Measurements from ENCODE around the gene HCN3.

HCN3 gene

GRCh38 chr1:155320661-155321617 is 43.7 kb downstream of the HCN3 start, which contains the start of gene RUSC1:
Gene RUSC1, plus strand, starts transcription at chr1:155320894. Its CDS starts 880 bp downstream, at chr1:155321774.
- ChIA-PET CTCF (interaction anchor here (0.8 to 13.1 kb wide), 14 partner anchors 9 to 326 kb away, joined by 3 to 253 read pairs (median 5); partner anchors contain the start of genes CLK2, ENTREP3, FDPS and HCN3), POLR2A (interaction anchor here (1.9 to 2.4 kb wide), 2 partner anchors 48 to 70 kb away, joined by 9 to 10 read pairs; partner anchors contain the start of gene CLK2)
- H3K4me3 ChIP-seq (ENCODE audit: low read depth, low read length): peak within 1 kb of the TSS; percentile 84
- no peak for DNase-seq (ENCODE audit: low read depth, low spot score)
- no peak for TF ChIP-seq CTCF (IDR thresholded peaks at IDR 0.05; ENCODE audit: insufficient read depth, low read length, missing control alignments)

GRCh38 chr1:155321639-155322503 is 44.6 kb downstream of the HCN3 start:
- no peak for TF ChIP-seq CTCF (IDR thresholded peaks at IDR 0.05; ENCODE audit: insufficient read depth, low read length, missing control alignments)
- peak overlapping the region; percentile 84 for H3K4me3 ChIP-seq (ENCODE audit: low read depth, low read length)
- CTCF ChIA-PET: interaction anchor here (0.6 to 13.1 kb wide), 23 partner anchors 10 to 327 kb away, joined by 3 to 253 read pairs (median 4); partner anchors contain the start of genes CLK2, ENTREP3, FDPS and HCN3
- no peak for DNase-seq (ENCODE audit: low read depth, low spot score)
- POLR2A ChIA-PET: interaction anchor here (0.6 to 2.4 kb wide), 5 partner anchors 49 to 241 kb away, joined by 3 to 10 read pairs (median 5); partner anchors contain the start of genes ASH1L, CLK2 and SCAMP3

- DNase-seq (ENCODE audit: low read depth, low spot score): no peak
- POLR2A ChIA-PET: interaction anchor here (0.6 to 1.0 kb wide), 3 partner anchors 60 to 240 kb away, joined by 3 to 5 read pairs (median 3); partner anchors contain the start of genes ASH1L and SCAMP3
- TF ChIP-seq CTCF (IDR thresholded peaks at IDR 0.05; ENCODE audit: insufficient read depth, low read length, missing control alignments): no peak
- H3K4me3 ChIP-seq (ENCODE audit: low read depth, low read length): peak overlapping the region; percentile 84
- CTCF ChIA-PET: interaction anchor here (0.6 to 13.1 kb wide), 20 partner anchors 10 to 326 kb away, joined by 3 to 253 read pairs (median 4); partner anchors contain the start of genes CLK2, ENTREP3, FDPS and HCN3
Observed at GRCh38 chr1:155322571-155322952, 45.3 kb downstream of the HCN3 start.

GRCh38 chr1:155322953-155323728 is 45.9 kb downstream of the HCN3 start:
- peak; percentile 95 for TF ChIP-seq CTCF (IDR thresholded peaks at IDR 0.05; ENCODE audit: insufficient read depth, low read length, missing control alignments)
- peak; percentile 70 for DNase-seq (ENCODE audit: low read depth, low spot score)
- ChIA-PET POLR2A (interaction anchor here (0.8 to 2.3 kb wide), 8 partner anchors 11 to 240 kb away, joined by 3 to 11 read pairs (median 4); partner anchors contain the start of genes ASH1L, CLK2, ENTREP3 and FDPS), CTCF (interaction anchor here (0.7 to 13.1 kb wide), 25 partner anchors 11 to 325 kb away, joined by 3 to 253 read pairs (median 5); partner anchors contain the start of genes CLK2, ENTREP3, FDPS and HCN3)
- peak overlapping the region; percentile 84 for H3K4me3 ChIP-seq (ENCODE audit: low read depth, low read length)

DNA sequence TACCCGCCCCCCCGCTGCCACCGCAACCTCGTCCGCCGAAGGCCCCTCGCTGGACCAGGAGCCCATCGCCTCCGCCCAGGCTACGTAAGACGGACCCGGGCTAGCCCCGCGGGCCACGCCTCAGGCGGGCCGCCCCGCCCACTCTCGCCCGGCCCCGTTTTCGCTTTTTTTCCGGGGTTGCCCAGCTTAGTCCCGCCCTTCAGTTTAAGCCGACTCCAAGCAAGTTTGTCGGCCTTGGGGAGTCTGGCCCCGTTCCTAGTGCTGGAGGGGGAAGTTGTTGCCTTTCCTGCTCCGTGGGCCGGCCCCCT is 46.4 kb downstream of the HCN3 start:
- ChIA-PET CTCF (interaction anchor here (0.6 to 13.1 kb wide), 20 partner anchors 11 to 217 kb away, joined by 3 to 253 read pairs (median 4); partner anchors contain the start of genes CLK2, ENTREP3 and HCN3), POLR2A (interaction anchor here (0.8 to 2.3 kb wide), 7 partner anchors 12 to 239 kb away, joined by 3 to 11 read pairs (median 4); partner anchors contain the start of genes ASH1L, CLK2, ENTREP3 and FDPS)
- no peak for TF ChIP-seq CTCF (IDR thresholded peaks at IDR 0.05; ENCODE audit: insufficient read depth, low read length, missing control alignments)
- peak overlapping the region; percentile 84 for H3K4me3 ChIP-seq (ENCODE audit: low read depth, low read length)
- DNase-seq (ENCODE audit: low read depth, low spot score): peak; percentile 42
